ENCODE results near the gene LRRC74B.
"Not testable (repeated sequence)": the region's sequence is repeated elsewhere in the genome, so short reads cannot be mapped to it uniquely, and the experiment has no call there.

The LRRC74B gene

DNA sequence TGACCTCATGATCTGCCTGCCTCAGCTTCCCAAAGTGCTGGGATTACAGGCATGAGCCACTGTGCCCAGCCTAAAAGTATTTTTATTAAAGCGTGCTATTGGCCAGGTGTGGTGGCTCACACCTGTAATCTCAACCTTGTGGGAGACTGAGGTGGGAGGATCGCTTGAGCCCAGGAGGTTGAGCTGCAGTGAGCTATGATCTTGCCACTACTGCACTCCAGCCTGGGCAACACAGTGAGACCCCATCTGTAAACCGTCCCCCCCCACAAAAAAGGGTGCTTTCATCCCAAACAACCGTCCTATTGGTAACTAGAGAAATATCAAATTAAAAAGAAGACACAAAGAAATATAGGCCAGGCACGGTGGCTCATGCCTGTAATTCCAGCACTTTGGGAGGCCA lies 6.6 kb upstream of the LRRC74B start:
- not testable (repeated sequence) for H3K4me3 Mint-ChIP-seq, DNase-seq, H3K9me3 Mint-ChIP-seq, ATAC-seq, H3K27ac Mint-ChIP-seq
- Mint-ChIP-seq H3K27me3 (peaks cover 24% of the 10 kb centered on the region), H3K4me1 (peaks cover 12% of the 10 kb centered on the region)

GRCh38 chr22:21041937-21042336 lies 3.8 kb upstream of the LRRC74B start:
- Mint-ChIP-seq H3K27ac (no peak overlapping the region), H3K4me1 (peaks cover 31% of the 10 kb centered on the region), H3K9me3 (no peaks in the 10 kb centered on the region), H3K4me3 (no peak overlapping the region), H3K27me3 (peaks cover 41% of the 10 kb centered on the region)
- ATAC-seq = no peak
- no peak for DNase-seq

DNA sequence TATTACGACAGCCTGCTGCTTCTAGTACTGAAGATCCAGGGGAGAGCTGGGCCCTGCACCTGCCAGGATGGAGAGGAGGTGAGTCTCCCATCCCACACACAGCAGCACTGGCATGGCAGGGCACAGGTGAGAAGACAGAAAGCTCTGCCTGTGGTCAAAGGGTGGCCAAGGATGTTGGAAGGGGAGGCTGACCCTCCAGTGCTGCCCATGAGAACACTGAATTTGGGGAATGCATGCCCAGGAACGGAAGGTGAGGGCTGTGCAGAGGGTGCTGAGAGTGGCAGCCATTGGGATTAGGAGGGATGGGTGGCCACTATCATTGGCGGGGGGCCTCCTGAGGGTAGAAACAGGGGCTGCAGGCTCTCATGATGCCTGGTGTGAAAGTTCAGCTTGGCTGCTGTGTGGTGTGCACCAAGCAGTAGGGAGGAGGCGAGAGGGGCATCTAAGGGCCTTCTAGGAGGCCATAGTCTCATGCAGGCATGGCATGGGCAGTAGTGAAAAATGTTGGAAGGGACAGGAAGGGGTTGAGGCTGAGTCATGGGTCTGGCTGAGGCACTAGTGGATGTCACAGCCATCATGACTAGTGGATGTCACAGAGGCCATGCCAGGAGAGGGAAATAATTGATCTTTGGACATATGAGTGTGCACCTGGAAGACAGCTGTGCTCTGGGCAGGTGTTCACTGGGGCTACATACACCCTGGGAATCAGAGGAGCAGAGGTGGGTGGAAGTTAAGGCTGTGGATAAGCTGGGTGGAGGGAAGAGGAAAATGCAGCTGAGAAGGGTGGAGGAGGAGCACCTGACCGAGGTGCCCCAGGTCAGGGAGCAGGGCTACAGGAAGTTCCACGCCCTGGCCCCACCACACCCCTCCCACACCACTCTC lies 2.5 kb upstream of the LRRC74B start:
- ATAC-seq = no peak
- H3K27ac Mint-ChIP-seq = peak overlapping the region in 1 of 2 donors; percentile 48
- H3K9me3 Mint-ChIP-seq = no peaks in the 10 kb centered on the region
- no peak overlapping the region for H3K4me3 Mint-ChIP-seq
- H3K27me3 Mint-ChIP-seq = peaks cover 41% of the 10 kb centered on the region
- no peak for DNase-seq
- peaks cover 31% of the 10 kb centered on the region for H3K4me1 Mint-ChIP-seq

DNA sequence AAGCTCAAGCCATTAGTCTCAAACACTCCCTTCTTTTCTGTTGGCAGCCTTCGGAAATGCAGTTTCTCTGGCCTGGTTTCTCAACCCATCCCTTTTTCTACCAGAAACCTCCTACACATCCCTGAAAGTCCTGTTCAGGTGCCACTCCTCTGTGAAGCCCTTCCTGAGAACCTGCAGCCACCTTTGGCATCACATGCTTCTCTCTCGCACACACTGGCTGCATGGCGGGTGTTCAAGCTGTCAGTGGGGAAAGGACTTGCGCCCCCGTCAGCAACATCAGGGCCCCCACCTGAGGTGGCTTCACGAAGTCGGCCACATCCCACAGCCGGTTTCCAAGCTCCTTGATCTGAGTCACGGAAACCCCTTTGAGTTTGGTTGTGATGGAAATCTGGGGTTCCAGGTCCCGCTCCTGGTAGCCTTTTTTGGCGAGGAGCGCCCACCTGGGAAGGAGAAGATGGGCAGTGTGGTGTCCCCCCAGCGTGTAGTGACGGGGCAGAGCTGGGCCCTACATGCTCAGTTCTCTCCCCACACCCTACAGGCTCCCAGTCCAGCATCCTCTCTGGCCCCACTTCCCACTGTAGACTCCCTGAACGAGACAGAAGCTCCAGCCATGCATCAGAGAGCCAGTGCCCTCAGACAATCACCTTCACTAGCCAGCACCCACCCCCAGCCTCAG lies 1.7 kb upstream of the LRRC74B start:
- Mint-ChIP-seq H3K27me3 (peaks cover 41% of the 10 kb centered on the region), H3K27ac (peak overlapping the region in 1 of 2 donors; percentile 6), H3K4me3 (no peak overlapping the region), H3K9me3 (no peaks in the 10 kb centered on the region), H3K4me1 (peaks cover 31% of the 10 kb centered on the region)
- ATAC-seq (no peak), DNase-seq (no peak)

- no peaks in the 10 kb centered on the region for H3K9me3 Mint-ChIP-seq
- H3K27ac Mint-ChIP-seq = peak overlapping the region in 1 of 2 donors; percentile 95
- peaks cover 31% of the 10 kb centered on the region for H3K4me1 Mint-ChIP-seq
- DNase-seq = no peak
- peak; percentile 36 for ATAC-seq
- H3K27me3 Mint-ChIP-seq = peaks cover 41% of the 10 kb centered on the region
- H3K4me3 Mint-ChIP-seq = peak overlapping the region; percentile 75 to 80
Measured at GRCh38 chr22:21044931-21045584, 688 bp upstream of the LRRC74B start.

DNA sequence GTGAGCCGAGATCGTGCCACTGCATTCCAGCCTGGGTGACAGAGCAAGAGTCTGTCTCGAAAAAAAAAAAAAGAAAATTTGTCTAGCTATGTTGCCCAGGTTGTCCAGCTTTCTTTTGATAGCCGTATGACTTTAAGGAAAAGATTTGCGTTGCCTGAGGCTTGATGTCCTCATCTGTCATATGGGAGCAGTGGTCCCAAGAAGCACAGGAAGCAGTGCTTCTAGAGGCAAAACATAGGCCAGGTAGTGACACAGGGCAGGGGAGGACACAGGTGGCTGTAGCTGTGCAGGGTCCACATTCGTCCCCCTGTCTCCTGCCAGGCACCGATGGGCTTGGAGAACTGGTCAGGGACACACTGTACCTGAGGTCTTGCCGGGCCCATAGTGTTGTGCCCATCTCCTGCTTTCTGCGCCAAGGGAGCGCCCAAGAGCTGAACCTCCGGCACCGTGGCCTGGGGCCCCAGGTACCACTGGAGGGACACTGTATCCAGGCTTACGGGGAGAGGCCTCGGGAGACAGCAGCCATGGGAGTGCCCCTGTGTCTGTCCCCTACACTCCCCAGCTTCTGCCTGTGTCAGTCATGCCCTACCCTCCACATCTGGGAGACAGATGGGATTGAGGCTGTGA lies 1.4 kb downstream of the LRRC74B start:
- DNase-seq (no peak), ATAC-seq (no peak)
- no peak overlapping the region for H3K27ac Mint-ChIP-seq
- H3K4me1 Mint-ChIP-seq = peaks cover 42% of the 10 kb centered on the region
- no peak overlapping the region for H3K4me3 Mint-ChIP-seq
- no peaks in the 10 kb centered on the region for H3K9me3 Mint-ChIP-seq
- peaks cover 36% of the 10 kb centered on the region for H3K27me3 Mint-ChIP-seq

- Mint-ChIP-seq H3K27me3 (peaks cover 30% of the 10 kb centered on the region), H3K4me3 (no peak overlapping the region), H3K9me3 (no peaks in the 10 kb centered on the region), H3K27ac (no peak overlapping the region), H3K4me1 (peaks cover 43% of the 10 kb centered on the region)
- ATAC-seq (no peak), DNase-seq (no peak)
Measured at GRCh38 chr22:21047730-21048129, 2.0 kb downstream of the LRRC74B start.

GRCh38 chr22:21048448-21048847 lies 2.7 kb downstream of the LRRC74B start:
- not testable (repeated sequence) for H3K27ac Mint-ChIP-seq, DNase-seq, H3K9me3 Mint-ChIP-seq, ATAC-seq, H3K4me3 Mint-ChIP-seq
- Mint-ChIP-seq H3K4me1 (peaks cover 37% of the 10 kb centered on the region), H3K27me3 (peaks cover 23% of the 10 kb centered on the region)

- ATAC-seq, H3K9me3 Mint-ChIP-seq, H3K27ac Mint-ChIP-seq, H3K4me3 Mint-ChIP-seq, DNase-seq: not testable (repeated sequence)
- Mint-ChIP-seq H3K27me3 (peaks cover 18% of the 10 kb centered on the region), H3K4me1 (peaks cover 32% of the 10 kb centered on the region)
Measured at GRCh38 chr22:21048965-21049364, 3.2 kb downstream of the LRRC74B start.

GRCh38 chr22:21051145-21051830 lies 5.5 kb downstream of the LRRC74B start:
- ATAC-seq = no peak
- no peaks in the 10 kb centered on the region for H3K9me3 Mint-ChIP-seq
- H3K27ac Mint-ChIP-seq = peak overlapping the region in 1 of 2 donors; percentile 43

DNA sequence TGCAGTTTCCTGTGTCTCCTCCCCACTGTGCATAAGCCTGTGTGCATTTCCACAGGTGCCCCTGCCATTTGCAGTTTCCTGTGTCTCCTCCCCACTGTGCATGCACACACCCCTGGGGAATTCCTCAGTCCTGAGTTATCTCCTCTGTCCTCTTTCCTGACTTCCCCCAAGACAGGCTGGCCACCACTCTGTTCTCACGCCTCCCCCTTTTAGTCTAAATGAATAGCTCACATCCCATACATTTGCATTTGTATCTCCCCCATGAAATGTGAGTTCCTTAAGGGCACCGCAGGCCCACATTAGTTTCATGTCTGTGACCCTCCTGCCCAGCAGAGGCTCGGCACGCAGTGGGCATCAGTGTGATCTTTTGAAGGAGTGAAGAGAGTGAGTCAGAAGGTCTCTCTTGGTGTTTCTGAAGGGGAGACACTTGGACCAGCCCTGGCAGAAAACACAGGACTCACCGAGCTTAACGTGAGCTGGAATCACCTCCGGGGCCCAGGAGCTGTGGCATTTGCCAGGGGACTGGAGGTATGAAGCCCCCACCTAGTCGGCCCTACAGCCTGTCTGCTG lies 6.2 kb downstream of the LRRC74B start:
- peaks cover 19% of the 10 kb centered on the region for H3K27me3 Mint-ChIP-seq
- DNase-seq (no peak), ATAC-seq (no peak)
- no peaks in the 10 kb centered on the region for H3K9me3 Mint-ChIP-seq
- H3K27ac Mint-ChIP-seq = peak overlapping the region in 1 of 2 donors; percentile 43
- no peak overlapping the region for H3K4me3 Mint-ChIP-seq
- H3K4me1 Mint-ChIP-seq = peaks cover 40% of the 10 kb centered on the region

More at GRCh38 chr22:21051145-21051830, 5.5 kb downstream of the LRRC74B start:
- peaks cover 33% of the 10 kb centered on the region for H3K4me1 Mint-ChIP-seq
- no peak overlapping the region for H3K4me3 Mint-ChIP-seq
- no peak for DNase-seq
- H3K27me3 Mint-ChIP-seq = peaks cover 13% of the 10 kb centered on the region

DNA sequence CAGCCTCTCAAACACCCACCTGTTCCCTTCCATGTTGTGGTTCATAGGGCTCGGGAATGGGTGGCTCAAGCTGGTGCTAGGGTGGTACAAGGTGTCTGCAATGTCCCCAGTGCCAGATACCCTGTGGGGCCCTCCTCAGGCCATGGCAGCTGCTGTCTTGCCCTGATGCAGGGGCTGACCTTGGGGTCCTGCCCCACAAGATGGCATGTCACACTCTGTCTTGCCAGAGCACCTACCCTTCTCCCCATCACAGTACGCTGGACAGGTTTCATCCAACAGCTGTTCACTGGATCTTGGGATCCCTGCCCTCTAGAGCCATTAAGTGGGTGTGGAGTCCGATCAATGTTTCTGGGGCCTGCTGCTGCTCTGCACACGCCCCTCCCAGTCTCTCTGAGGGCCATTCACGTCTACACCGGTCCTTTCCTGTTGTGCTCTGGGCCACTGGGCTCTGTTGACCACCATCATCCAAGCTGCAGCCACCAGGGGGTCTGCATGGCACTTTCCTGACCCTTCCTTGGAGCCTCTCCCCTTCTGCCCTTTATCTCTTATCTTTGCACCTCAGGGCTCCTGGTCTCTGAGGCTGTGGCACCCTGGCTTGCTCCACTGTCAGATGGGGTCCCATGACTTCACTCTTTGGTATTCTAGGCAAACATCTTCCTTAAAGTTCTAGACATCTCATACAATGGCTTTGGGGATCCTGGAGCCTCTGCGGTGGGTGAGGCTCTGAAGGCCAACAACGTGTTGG lies 7.1 kb downstream of the LRRC74B start:
- no peak for DNase-seq
- H3K4me3 Mint-ChIP-seq = no peak overlapping the region
- H3K9me3 Mint-ChIP-seq = no peaks in the 10 kb centered on the region
- peak overlapping the region in 1 of 2 donors; percentile 72 for H3K27ac Mint-ChIP-seq
- peaks cover 22% of the 10 kb centered on the region for H3K27me3 Mint-ChIP-seq
- H3K4me1 Mint-ChIP-seq = peaks cover 40% of the 10 kb centered on the region
- no peak for ATAC-seq

- Mint-ChIP-seq H3K4me1 (peaks cover 40% of the 10 kb centered on the region), H3K9me3 (no peaks in the 10 kb centered on the region), H3K27ac (peak overlapping the region in 1 of 2 donors; percentile 40), H3K4me3 (no peak overlapping the region), H3K27me3 (peaks cover 22% of the 10 kb centered on the region)
- ATAC-seq (no peak), DNase-seq (no peak)
Measured at GRCh38 chr22:21054046-21054713, 8.4 kb downstream of the LRRC74B start.

Measured in stimulated activated naive CD8-positive, alpha-beta T cell treated with anti-CD3 and anti-CD28 coated beads, Interleukin-15, amount 100 ng/mL, for 72 hours (primary cell).